H9 (cell line): ENCODE data around the gene TRIP11. TPM values are rescaled to one million over a fixed set of nuclear protein-coding genes. Genes with fewer than 3 reads are reported as not detected.

Source experiments
- DNase-seq: peaks from one replicate; pipeline ENCODE4 v3.0.0-alpha.2; 2017
- H2AFZ ChIP-seq: one replicate; pipeline ENCODE4 v1.6.1; 2013; ENCODE audit warnings: mild to moderate bottlenecking, low read length, control low read depth, moderate library complexity
- H2AK5ac ChIP-seq: 2 replicates; pipeline ENCODE4 v1.6.1; 2013; ENCODE audit warnings: low read length, control low read depth, mixed read lengths; ENCODE audit not compliant: insufficient read length
- H2BK120ac ChIP-seq: one replicate; pipeline ENCODE4 v1.6.1; 2013; ENCODE audit warnings: low read depth, mild to moderate bottlenecking, low read length, control low read depth, inconsistent platforms; ENCODE audit not compliant: poor library complexity, severe bottlenecking
- H2BK12ac ChIP-seq: 2 replicates; pipeline ENCODE4 v1.6.1; 2013; ENCODE audit warnings: low read length, control low read depth, mixed read lengths, low read depth; ENCODE audit not compliant: insufficient read length
- H2BK15ac ChIP-seq: 2 replicates; pipeline ENCODE4 v1.6.1; 2013; ENCODE audit warnings: low read depth, low read length, control low read depth
- H2BK20ac ChIP-seq: one replicate; pipeline ENCODE4 v1.6.1; 2013; ENCODE audit warnings: low read depth, mild to moderate bottlenecking, low read length, control low read depth, inconsistent platforms; ENCODE audit not compliant: poor library complexity, severe bottlenecking
- H2BK5ac ChIP-seq: 2 replicates; pipeline ENCODE4 v1.6.1; 2013; ENCODE audit warnings: low read length, control low read depth, mixed read lengths; ENCODE audit not compliant: insufficient read length
- H3K14ac ChIP-seq: 2 replicates; pipeline ENCODE4 v1.6.1; 2013; ENCODE audit warnings: low read length, control low read depth; ENCODE audit not compliant: insufficient read depth
- H3K18ac ChIP-seq: 2 replicates; pipeline ENCODE4 v1.6.1; 2013; ENCODE audit warnings: low read depth, mild to moderate bottlenecking, mixed read lengths, low read length, control low read depth; ENCODE audit not compliant: insufficient read length
- H3K23ac ChIP-seq: 2 replicates; pipeline ENCODE4 v1.6.1; 2013; ENCODE audit warnings: low read length, control low read depth, mixed read lengths, low read depth; ENCODE audit not compliant: insufficient read length
- H3K23me2 ChIP-seq: 2 replicates; pipeline ENCODE4 v1.6.1; 2013; ENCODE audit warnings: low read depth, mild to moderate bottlenecking, mixed read lengths, low read length, control low read depth; ENCODE audit not compliant: insufficient read length, poor library complexity, severe bottlenecking
- H3K27ac ChIP-seq: 2 replicates; pipeline ENCODE4 v1.5.1; 2013; ENCODE audit warnings: low read length, control low read depth, mixed read lengths, low read depth; ENCODE audit not compliant: insufficient read length
- H3K27me3 ChIP-seq: 2 replicates; pipeline ENCODE4 v1.6.1; 2013; ENCODE audit warnings: low read length, control low read depth, inconsistent platforms; ENCODE audit not compliant: insufficient read depth
- H3K4ac ChIP-seq: 2 replicates; pipeline ENCODE4 v1.6.1; 2013; ENCODE audit warnings: low read depth, mild to moderate bottlenecking, control low read depth, inconsistent platforms, low read length, moderate library complexity
- H3K4me1 ChIP-seq: 2 replicates; pipeline ENCODE4 v1.6.1; 2013; ENCODE audit warnings: low read length, control low read depth, inconsistent platforms; ENCODE audit not compliant: insufficient read depth
- H3K4me2 ChIP-seq: 2 replicates; pipeline ENCODE4 v1.6.1; 2013; ENCODE audit warnings: low read length, control low read depth, mixed read lengths; ENCODE audit not compliant: insufficient read length, insufficient read depth
- H3K56ac ChIP-seq: 2 replicates; pipeline ENCODE4 v1.6.1; 2013; ENCODE audit warnings: low read depth, mild to moderate bottlenecking, mixed read lengths, low read length, control low read depth; ENCODE audit not compliant: insufficient read length
- H3K79me1 ChIP-seq: 2 replicates; pipeline ENCODE4 v1.6.1; 2013; ENCODE audit warnings: low read depth, mild to moderate bottlenecking, moderate library complexity, low read length, control low read depth, inconsistent platforms; ENCODE audit not compliant: insufficient read depth, poor library complexity, severe bottlenecking
- H3K79me2 ChIP-seq: 2 replicates; pipeline ENCODE4 v1.6.1; 2013; ENCODE audit warnings: low read length, control low read depth, inconsistent platforms; ENCODE audit not compliant: insufficient read depth
- H3K9ac ChIP-seq: 2 replicates; pipeline ENCODE4 v1.6.1; 2013; ENCODE audit warnings: low read length, control low read depth, mixed read lengths; ENCODE audit not compliant: insufficient read length; ENCODE audit errors: extremely low read depth
- H3K9me3 ChIP-seq: one replicate; pipeline ENCODE4 v1.6.1; 2013; ENCODE audit warnings: low read depth, low read length, inconsistent platforms; ENCODE audit not compliant: control insufficient read depth
- H3T11ph ChIP-seq: one replicate; pipeline ENCODE4 v1.6.1; 2013; ENCODE audit warnings: mild to moderate bottlenecking, low read length, control low read depth, inconsistent platforms
- H4K20me1 ChIP-seq: one replicate; pipeline ENCODE4 v1.6.1; 2013; ENCODE audit not compliant: control insufficient read depth, insufficient read length, insufficient read depth
- H4K5ac ChIP-seq: 2 replicates; pipeline ENCODE4 v1.6.1; 2013; ENCODE audit warnings: low read depth, mild to moderate bottlenecking, mixed read lengths, low read length, control low read depth; ENCODE audit not compliant: insufficient read length
- H4K8ac ChIP-seq: replicated peaks from 2 replicates; pipeline ENCODE4 v1.6.1; 2013; ENCODE audit warnings: low read length, control low read depth, mixed read lengths, low read depth; ENCODE audit not compliant: insufficient read length
- H4K91ac ChIP-seq: 2 replicates; pipeline ENCODE4 v1.6.1; 2013; ENCODE audit warnings: low read depth, mild to moderate bottlenecking, moderate library complexity, mixed read lengths, low read length, control low read depth; ENCODE audit not compliant: insufficient read length
- H3K27ac Mint-ChIP-seq, 3 experiments: 2 replicates in 2 of 3; 3 replicates in 1 of 3; pipeline ENCODE4 v1.8.0; 2020 to 2021; ENCODE audit warnings: mixed read lengths in 3 of 3, mild to moderate bottlenecking in 1 of 3, moderate library complexity in 1 of 3
- H3K27me3 Mint-ChIP-seq: 2 replicates; pipeline ENCODE4 v1.8.0; 2021; ENCODE audit warnings: low read depth, mild to moderate bottlenecking, moderate library complexity, mixed read lengths
- H3K36me3 Mint-ChIP-seq, 3 experiments: 2 replicates in 2 of 3; 3 replicates in 1 of 3; pipeline ENCODE4 v1.8.0; 2020 to 2021; ENCODE audit warnings: low read depth in 3 of 3, mixed read lengths in 3 of 3; ENCODE audit not compliant: insufficient read depth in 1 of 3
- H3K4me1 Mint-ChIP-seq, 2 experiments: 2 replicates each; pipeline ENCODE4 v1.8.0; 2020; ENCODE audit warnings: mixed read lengths in 2 of 2
- H3K4me3 Mint-ChIP-seq, 2 experiments: 2 replicates in 1 of 2; 3 replicates in 1 of 2; pipeline ENCODE4 v1.8.0; 2020 to 2021; ENCODE audit warnings: mild to moderate bottlenecking in 2 of 2, mixed read lengths in 2 of 2, moderate library complexity in 1 of 2
- H3K9me3 Mint-ChIP-seq, 2 experiments: 2 replicates in 1 of 2; 3 replicates in 1 of 2; pipeline ENCODE4 v1.8.0; 2020; ENCODE audit warnings: mild to moderate bottlenecking in 2 of 2, mixed read lengths in 2 of 2, moderate library complexity in 1 of 2
- total RNA-seq: library from RNA; stranded (reverse); gene quantifications from 2 replicates; pipeline ENCODE4 v1.2.1, GENCODE V29; 2021
- TF ChIP-seq, protein P1 (sequence below): fragments of 200-600 bp; sonication (generic); conservative IDR thresholded peaks from 3 replicates; pipeline ENCODE4 v1.8.0; 2021; ENCODE audit warnings: antibody characterized with exemption, mild to moderate bottlenecking

TRIP11 gene
- total RNA-seq, 1 experiment from 2014 or later = 33.5 TPM

DNA sequence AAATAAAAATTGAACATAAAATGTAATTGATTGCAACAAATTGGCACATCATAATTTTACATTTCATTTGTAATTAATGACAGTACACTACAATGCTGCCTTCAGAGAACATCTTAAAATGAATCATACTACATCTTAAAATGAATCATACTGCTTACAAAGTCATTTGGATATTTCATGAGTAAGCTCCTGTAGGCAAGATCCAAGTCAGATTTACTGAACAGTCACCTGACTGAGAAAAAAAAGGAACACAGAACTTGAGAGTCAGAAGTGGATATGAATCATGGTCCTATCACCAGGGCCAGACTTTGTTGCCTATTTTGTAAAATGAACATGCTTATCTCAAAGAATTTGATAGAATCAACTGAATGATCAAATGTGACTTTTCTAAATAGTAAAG is 59.7 kb downstream of the TRIP11 start:
- H3K23me2 ChIP-seq = no peaks in the 10 kb centered on the region
- no peak overlapping the region for H3K4ac ChIP-seq
- H3K56ac ChIP-seq = no peak overlapping the region
- Mint-ChIP-seq H3K27ac (no peak overlapping the region), H3K4me3 (no peak overlapping the region), H3K4me1 (no peaks in the 10 kb centered on the region), H3K9me3 (no peaks in the 10 kb centered on the region), H3K27me3 (no peaks in the 10 kb centered on the region), H3K36me3 (peaks cover 3 to 15% (median 13%) of the 10 kb centered on the region in 3 experiments; a peak in 6 of 7 replicates)
- no peaks in the 10 kb centered on the region for H4K20me1 ChIP-seq
- no peak overlapping the region for H2BK15ac ChIP-seq
- H2BK5ac ChIP-seq = no peak overlapping the region
- no peaks in the 10 kb centered on the region for H3K79me2 ChIP-seq
- H3T11ph ChIP-seq = no peak overlapping the region
- H3K18ac ChIP-seq = no peak overlapping the region
- no peak overlapping the region for H2AFZ ChIP-seq
- no peak overlapping the region for H2AK5ac ChIP-seq
- H3K4me1 ChIP-seq = no peaks in the 10 kb centered on the region
- no peak overlapping the region for H2BK12ac ChIP-seq
- H4K8ac ChIP-seq = no peak overlapping the region
- DNase-seq = no peak
- TF ChIP-seq, protein P1, sequence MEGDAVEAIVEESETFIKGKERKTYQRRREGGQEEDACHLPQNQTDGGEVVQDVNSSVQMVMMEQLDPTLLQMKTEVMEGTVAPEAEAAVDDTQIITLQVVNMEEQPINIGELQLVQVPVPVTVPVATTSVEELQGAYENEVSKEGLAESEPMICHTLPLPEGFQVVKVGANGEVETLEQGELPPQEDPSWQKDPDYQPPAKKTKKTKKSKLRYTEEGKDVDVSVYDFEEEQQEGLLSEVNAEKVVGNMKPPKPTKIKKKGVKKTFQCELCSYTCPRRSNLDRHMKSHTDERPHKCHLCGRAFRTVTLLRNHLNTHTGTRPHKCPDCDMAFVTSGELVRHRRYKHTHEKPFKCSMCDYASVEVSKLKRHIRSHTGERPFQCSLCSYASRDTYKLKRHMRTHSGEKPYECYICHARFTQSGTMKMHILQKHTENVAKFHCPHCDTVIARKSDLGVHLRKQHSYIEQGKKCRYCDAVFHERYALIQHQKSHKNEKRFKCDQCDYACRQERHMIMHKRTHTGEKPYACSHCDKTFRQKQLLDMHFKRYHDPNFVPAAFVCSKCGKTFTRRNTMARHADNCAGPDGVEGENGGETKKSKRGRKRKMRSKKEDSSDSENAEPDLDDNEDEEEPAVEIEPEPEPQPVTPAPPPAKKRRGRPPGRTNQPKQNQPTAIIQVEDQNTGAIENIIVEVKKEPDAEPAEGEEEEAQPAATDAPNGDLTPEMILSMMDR = no peak
- H2BK20ac ChIP-seq = no peak overlapping the region
- H3K4me2 ChIP-seq = no peak overlapping the region
- no peaks in the 10 kb centered on the region for H3K9me3 ChIP-seq
- no peak overlapping the region for H2BK120ac ChIP-seq
- no peak overlapping the region for H3K27ac ChIP-seq
- no peak overlapping the region for H4K91ac ChIP-seq
- H3K23ac ChIP-seq = no peak overlapping the region
- H3K14ac ChIP-seq = no peak overlapping the region
- no peaks in the 10 kb centered on the region for H3K27me3 ChIP-seq
- no peak overlapping the region for H4K5ac ChIP-seq
- no peak overlapping the region for H3K9ac ChIP-seq
- H3K79me1 ChIP-seq = no peaks in the 10 kb centered on the region
